Measurements from ENCODE around the gene APBB2.

DNA sequence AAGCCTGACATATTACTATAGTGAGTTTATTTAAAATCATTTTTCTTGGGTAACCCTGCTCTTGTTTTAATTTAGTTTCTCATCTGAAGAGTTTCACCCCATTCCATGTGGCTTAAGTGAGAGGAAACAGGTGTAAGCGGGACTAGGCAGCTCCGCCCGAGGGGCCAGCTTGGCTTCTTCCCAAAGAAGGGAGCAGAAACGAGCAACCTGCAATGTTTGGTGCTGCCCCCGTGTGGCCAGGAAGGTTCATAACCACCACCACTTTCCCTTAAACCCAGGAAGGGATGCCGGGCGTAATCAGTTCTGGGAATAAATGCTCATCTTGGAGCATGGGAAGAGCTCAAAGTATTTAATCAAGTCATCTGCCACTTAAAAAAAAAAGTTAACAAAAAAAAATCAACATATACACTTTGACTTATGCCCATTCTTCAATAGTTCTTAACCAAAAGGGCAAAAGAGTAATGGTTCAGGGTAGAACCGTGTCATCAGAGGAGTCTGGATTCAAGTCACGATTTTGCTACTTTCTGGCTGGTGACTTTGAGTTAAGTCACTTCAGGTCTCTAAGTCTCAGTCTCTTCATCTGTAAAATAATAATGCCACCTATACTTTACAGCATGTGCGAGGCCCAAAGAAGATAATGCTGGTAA is 316.7 kb downstream of the APBB2 start:
- TF ChIP-seq, protein P1, sequence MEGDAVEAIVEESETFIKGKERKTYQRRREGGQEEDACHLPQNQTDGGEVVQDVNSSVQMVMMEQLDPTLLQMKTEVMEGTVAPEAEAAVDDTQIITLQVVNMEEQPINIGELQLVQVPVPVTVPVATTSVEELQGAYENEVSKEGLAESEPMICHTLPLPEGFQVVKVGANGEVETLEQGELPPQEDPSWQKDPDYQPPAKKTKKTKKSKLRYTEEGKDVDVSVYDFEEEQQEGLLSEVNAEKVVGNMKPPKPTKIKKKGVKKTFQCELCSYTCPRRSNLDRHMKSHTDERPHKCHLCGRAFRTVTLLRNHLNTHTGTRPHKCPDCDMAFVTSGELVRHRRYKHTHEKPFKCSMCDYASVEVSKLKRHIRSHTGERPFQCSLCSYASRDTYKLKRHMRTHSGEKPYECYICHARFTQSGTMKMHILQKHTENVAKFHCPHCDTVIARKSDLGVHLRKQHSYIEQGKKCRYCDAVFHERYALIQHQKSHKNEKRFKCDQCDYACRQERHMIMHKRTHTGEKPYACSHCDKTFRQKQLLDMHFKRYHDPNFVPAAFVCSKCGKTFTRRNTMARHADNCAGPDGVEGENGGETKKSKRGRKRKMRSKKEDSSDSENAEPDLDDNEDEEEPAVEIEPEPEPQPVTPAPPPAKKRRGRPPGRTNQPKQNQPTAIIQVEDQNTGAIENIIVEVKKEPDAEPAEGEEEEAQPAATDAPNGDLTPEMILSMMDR (conservative IDR thresholded peaks at IDR 0.05), result peak; percentile 90
- TF ChIP-seq EZH2 (IDR thresholded peaks at IDR 0.05; ENCODE audit: low read depth), result no peak
